Measurements from ENCODE around the gene RTEL1.

The RTEL1 gene

DNA sequence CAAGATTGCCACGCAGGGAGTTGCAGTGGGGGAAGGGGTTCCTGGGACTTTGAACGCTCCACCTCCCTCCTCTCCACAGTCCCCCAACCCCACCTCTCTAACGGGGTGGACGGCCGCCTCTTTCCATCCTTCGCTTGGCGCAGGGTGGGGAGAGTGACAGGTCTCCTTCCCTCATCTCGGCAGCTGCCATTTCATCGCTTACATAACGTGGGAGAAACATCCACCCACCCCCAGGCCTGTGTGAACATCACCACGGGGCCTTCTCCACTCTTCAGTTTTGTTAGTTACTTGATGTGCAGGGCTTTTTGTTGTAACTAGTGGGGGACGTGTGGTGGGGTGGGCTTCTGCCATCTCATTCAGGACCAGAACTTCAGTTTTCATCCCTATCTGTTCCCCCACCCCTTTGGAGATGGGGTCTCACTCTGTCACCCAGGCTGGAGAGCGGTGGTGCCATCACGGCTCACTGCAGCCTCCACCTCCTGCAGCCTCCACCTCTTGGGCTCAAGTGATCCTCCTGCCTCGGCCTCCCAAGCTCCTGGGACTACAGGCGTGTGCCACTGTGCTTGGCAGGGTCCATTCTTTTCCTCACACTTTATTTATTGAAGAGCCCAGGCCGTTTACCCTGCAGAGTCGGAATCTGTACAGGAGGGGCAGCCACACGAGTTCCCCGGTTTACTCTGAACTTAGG is 17.7 kb downstream of the RTEL1 start:
- DNase-seq (ENCODE audit: low read depth) = no peak
- TF ChIP-seq, protein P1, sequence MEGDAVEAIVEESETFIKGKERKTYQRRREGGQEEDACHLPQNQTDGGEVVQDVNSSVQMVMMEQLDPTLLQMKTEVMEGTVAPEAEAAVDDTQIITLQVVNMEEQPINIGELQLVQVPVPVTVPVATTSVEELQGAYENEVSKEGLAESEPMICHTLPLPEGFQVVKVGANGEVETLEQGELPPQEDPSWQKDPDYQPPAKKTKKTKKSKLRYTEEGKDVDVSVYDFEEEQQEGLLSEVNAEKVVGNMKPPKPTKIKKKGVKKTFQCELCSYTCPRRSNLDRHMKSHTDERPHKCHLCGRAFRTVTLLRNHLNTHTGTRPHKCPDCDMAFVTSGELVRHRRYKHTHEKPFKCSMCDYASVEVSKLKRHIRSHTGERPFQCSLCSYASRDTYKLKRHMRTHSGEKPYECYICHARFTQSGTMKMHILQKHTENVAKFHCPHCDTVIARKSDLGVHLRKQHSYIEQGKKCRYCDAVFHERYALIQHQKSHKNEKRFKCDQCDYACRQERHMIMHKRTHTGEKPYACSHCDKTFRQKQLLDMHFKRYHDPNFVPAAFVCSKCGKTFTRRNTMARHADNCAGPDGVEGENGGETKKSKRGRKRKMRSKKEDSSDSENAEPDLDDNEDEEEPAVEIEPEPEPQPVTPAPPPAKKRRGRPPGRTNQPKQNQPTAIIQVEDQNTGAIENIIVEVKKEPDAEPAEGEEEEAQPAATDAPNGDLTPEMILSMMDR (IDR thresholded peaks at IDR 0.05; ENCODE audit: control insufficient read depth, extremely low read depth, insufficient read depth) = no peak
- no peak overlapping the region for H3K4me3 ChIP-seq (ENCODE audit: low read depth, low read length)

DNA sequence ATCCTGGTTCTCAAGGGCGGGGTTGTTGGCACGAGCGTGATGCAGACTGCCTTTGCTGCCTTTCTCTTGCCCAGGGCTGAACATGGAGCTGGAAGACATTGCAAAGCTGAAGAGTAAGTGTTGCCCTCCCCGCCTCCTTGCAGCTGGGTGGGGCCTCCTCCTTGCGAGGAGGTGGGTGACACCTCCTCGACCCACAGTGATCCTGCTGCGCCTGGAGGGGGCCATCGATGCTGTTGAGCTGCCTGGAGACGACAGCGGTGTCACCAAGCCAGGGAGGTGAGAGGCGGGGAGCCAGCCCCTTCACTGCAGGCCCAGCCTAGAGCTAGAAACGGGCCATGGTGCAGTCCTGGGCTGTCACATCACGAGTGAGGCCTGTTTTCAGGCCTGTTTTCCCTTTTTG is 20.0 kb downstream of the RTEL1 start:
- no peak for DNase-seq (ENCODE audit: low read depth)
- no peak overlapping the region for H3K4me3 ChIP-seq (ENCODE audit: low read depth, low read length)
- TF ChIP-seq, protein P1 (IDR thresholded peaks at IDR 0.05; ENCODE audit: control insufficient read depth, extremely low read depth, insufficient read depth) = no peak

DNA sequence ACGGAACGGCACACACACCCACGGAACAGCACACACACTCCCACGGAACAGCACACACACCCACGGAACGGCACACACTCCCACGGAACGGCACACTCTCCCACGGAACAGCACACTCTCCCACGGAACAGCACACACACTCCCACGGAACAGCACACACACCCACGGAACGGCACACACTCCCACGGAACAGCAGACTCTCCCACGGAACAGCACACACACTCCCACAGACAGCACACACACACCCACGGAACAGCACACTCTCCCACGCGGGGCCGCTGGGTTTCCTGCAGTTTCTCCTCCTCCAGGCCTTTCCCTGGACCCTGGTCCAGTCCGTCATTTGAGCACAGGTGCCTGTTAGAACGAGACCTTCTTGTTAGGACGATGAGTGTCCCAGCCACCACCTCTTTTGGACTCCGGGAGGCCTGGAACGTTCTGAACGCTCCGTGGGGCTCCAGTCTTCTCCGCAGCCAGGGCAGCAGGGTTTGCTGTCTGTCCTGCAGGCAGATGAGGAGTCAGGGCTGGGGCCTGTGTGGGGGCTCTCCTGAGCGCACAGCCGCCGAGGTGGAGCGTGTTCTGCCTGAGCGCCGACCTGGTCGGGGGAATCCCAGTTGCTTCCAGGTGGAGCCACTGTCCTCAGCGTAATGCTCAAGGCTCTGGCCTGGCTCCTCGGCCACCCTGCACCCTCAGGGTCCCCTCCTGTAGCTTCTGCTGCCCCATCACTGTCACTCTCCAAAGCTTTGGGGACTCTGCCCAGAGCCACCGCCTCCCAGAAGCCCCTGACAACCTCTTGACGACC is 20.8 kb downstream of the RTEL1 start:
- no peak for DNase-seq (ENCODE audit: low read depth)
- H3K4me3 ChIP-seq (ENCODE audit: low read depth, low read length) = no peak overlapping the region
- TF ChIP-seq, protein P1 (IDR thresholded peaks at IDR 0.05; ENCODE audit: control insufficient read depth, extremely low read depth, insufficient read depth) = no peak

DNA sequence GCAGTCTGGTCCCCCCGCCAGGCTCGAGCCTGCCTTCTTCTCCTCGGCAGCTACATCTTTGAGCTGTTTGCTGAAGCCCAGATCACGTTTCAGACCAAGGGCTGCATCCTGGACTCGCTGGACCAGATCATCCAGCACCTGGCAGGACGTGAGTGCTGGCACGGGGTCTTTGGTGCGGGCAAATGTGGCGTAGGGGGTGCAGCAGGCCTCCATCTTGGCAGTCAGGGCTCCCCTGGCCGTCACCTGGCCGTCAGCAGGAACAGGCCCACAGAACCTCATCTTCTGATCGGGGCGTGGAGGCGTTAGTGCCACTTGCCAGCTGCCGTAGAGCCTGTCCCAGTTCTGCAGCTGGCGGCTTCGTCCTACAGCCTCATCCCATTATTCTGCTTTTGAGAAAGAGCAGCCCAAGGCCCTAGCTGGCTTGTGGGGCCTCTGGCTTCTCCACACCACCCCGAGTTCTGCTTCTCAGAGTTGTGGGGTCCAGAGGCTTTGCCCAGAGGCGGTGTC is 21.7 kb downstream of the RTEL1 start:
- no peak for DNase-seq (ENCODE audit: low read depth)
- H3K4me3 ChIP-seq (ENCODE audit: low read depth, low read length) = no peak overlapping the region
- TF ChIP-seq, protein P1 (IDR thresholded peaks at IDR 0.05; ENCODE audit: control insufficient read depth, extremely low read depth, insufficient read depth) = no peak

DNA sequence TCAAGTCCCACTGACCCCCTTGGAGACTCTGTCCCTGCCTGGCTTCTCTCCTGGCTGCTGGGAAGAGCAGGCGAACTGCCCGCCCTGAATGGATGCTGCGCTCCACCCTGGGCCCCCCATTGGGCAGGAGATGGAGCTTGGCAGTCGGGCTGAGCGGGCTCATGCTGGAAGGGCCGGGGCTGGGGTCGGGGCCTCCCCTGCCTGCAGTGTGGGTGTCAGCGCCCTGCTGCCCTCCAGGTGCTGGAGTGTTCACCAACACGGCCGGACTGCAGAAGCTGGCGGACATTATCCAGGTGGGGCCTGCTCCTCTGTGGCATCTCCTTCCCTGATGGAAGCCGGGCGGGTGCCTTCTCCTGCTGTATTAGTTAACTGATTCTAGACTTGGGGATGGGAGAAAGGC is 22.3 kb downstream of the RTEL1 start:
- TF ChIP-seq, protein P1 (IDR thresholded peaks at IDR 0.05; ENCODE audit: control insufficient read depth, extremely low read depth, insufficient read depth) = no peak
- no peak for DNase-seq (ENCODE audit: low read depth)

DNA sequence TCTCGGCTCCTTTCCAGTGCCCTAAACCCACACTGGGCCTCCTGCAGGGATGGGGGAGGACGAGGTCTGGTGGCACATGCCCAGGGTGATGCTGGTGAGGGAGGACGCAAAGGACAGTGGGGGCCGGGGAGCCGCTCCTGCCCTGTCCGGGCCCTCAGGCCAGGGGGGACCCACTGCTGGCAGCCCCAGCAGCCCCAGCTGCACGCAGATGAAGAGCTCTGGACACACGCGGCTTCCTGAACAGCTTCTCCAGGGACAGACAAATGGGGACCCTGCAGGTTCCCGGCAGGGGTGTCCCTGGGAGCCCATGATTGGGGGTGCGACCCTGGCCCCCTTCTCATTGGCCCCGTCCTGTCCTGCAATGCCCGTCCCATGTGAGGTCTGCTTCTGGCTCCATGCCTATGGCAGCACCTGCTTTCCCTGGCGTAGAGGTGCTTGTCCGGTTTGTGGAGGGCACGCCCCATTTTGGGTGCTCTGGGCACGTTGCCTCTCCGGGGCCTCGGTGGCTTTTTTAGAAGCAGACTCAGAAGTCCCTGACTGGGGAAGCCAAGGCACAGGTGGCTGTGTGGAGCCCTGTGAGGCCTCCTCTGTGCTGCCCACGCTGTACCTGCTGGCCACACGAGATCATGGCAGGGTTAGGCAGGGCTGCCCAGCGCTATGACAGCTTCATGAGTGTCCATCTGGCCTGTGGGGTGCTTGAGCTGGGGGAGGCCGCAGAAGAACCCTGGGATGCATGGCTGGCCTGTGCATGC is 22.9 kb downstream of the RTEL1 start:
- no peak for DNase-seq (ENCODE audit: low read depth)
- no peak overlapping the region for H3K4me3 ChIP-seq (ENCODE audit: low read depth, low read length)
- TF ChIP-seq, protein P1 (IDR thresholded peaks at IDR 0.05; ENCODE audit: control insufficient read depth, extremely low read depth, insufficient read depth) = no peak

More for the DNA sequence above, 22.3 kb downstream of the RTEL1 start:
- H3K4me3 ChIP-seq (ENCODE audit: low read depth, low read length) = no peak overlapping the region
